AG04450 (cell line): ENCODE results near the gene WWOX. TPM values are rescaled to one million over a fixed set of nuclear protein-coding genes. Genes with fewer than 3 reads are reported as not detected.

ENCODE experiments used
- CTCF ChIA-PET: fragments of 300-600, 350-600 bp; formaldehyde crosslinking; extraction: SDS; loops from one replicate; lab custom pipeline; 2022; ENCODE audit warnings: antibody characterized with exemption, inconsistent platforms; lab: Charles Lee
- POLR2A ChIA-PET: fragments of 350-600 bp; formaldehyde crosslinking; extraction: SDS; loops from one replicate; lab custom pipeline; 2021; ENCODE audit warnings: antibody characterized with exemption, inconsistent platforms; lab: Yijun Ruan, JAX
- DNase-seq: peaks from one replicate; pipeline ENCODE4 v3.0.0-alpha.2; 2011; ENCODE audit warnings: low read depth, low spot score
- H3K27ac ChIP-seq: one replicate; pipeline ENCODE4 v1.5.1; 2012; ENCODE audit warnings: low read depth, low read length, control low read depth
- H3K27me3 ChIP-seq: one replicate; pipeline ENCODE4 v1.6.0; 2012; ENCODE audit warnings: low read length; ENCODE audit not compliant: control insufficient read depth, insufficient read depth
- H3K4me3 ChIP-seq: 2 replicates; pipeline ENCODE4 v1.5.1; 2011; ENCODE audit warnings: mild to moderate bottlenecking, low read depth, low read length, control low read depth
- H3K9me3 ChIP-seq: 2 replicates; pipeline ENCODE4 v1.5.1; 2012; ENCODE audit warnings: low read length; ENCODE audit not compliant: control insufficient read depth, insufficient read depth
- polyA plus RNA-seq: library from polyadenylated mRNA; depleted of rRNA; stranded (reverse); fragments of >200 nt; gene quantifications from 2 replicates; pipeline ENCODE4 v1.2.3, GENCODE V29; 2011
- TF ChIP-seq, protein P1 (sequence below): IDR thresholded peaks from 2 replicates; pipeline ENCODE4 v1.5.1; 2011; ENCODE audit warnings: low read depth, low read length, control low read depth, inconsistent platforms

The WWOX gene
- polyA plus RNA-seq, 1 experiment, result 2.1 TPM

DNA sequence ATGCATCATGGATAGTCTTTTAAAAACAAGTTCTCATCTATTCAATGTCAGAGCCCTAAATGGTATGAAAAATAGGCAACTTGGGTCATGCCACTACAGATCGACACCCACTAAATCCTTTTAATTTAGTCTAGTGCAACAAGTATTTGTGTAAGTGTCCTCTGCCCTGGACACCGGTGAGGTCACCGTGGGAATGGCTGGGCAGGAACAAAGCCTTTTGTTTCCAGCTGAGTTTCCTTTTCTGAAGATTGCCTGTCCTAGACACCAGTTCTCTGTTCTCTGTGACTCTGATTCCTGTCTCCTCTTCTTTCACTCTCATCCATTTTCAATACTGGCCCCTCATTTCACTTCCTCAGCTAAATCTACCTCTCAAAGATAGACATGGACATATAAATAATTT, 1054.6 kb downstream of the WWOX start:
- no peak overlapping the region for H3K27ac ChIP-seq
- no peaks in the 10 kb centered on the region for H3K27me3 ChIP-seq
- H3K4me3 ChIP-seq, result no peak overlapping the region
- TF ChIP-seq, protein P1, sequence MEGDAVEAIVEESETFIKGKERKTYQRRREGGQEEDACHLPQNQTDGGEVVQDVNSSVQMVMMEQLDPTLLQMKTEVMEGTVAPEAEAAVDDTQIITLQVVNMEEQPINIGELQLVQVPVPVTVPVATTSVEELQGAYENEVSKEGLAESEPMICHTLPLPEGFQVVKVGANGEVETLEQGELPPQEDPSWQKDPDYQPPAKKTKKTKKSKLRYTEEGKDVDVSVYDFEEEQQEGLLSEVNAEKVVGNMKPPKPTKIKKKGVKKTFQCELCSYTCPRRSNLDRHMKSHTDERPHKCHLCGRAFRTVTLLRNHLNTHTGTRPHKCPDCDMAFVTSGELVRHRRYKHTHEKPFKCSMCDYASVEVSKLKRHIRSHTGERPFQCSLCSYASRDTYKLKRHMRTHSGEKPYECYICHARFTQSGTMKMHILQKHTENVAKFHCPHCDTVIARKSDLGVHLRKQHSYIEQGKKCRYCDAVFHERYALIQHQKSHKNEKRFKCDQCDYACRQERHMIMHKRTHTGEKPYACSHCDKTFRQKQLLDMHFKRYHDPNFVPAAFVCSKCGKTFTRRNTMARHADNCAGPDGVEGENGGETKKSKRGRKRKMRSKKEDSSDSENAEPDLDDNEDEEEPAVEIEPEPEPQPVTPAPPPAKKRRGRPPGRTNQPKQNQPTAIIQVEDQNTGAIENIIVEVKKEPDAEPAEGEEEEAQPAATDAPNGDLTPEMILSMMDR, result no peak
- H3K9me3 ChIP-seq, result peaks cover 28% of the 10 kb centered on the region
- ChIA-PET POLR2A (no interaction called here), CTCF (no interaction called here)
- DNase-seq, result no peak

DNA sequence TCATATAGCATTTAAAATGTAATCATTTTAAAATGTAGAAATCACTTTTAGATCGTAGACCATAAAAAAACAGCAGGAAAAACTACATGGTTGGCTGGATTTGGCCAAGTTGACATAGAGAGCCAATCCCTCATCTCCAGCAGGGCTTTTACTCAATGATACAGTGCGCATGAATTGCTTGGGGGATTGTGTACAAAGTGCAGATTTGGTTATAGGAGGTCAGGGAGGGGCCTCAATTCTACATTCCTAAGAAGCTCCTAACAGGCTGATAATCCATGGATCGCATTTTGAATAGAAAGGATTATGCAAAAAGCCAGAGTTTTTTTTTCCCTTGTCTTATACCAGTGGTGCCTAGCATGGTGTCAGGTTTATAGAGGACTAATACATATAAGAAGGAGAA, 1056.0 kb downstream of the WWOX start:
- DNase-seq, result no peak
- Histone ChIP-seq H3K9me3 (peaks cover 37% of the 10 kb centered on the region), H3K27me3 (no peaks in the 10 kb centered on the region), H3K27ac (no peak overlapping the region), H3K4me3 (no peak overlapping the region)
- TF ChIP-seq, protein P1, result no peak
- CTCF ChIA-PET, result no interaction called here
- POLR2A ChIA-PET, result no interaction called here

DNA sequence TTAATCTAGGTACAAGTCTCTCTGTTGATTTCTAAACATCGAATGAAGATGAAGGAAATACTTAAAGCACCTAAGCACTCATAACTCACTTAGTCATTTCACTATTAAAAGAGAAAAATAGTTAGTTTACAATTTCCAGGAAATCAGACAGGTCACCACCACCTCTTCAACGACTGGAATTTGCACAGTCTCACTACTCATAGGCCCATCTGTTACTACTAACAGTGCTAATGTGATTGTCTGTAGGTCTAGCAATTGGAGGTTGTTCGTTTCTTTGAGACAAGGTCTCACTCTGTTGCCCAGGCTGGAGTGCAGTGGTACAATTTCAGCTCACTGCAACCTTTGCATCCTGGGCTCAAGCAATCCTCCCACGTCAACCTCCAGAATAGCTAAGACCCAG, 1056.5 kb downstream of the WWOX start:
- Histone ChIP-seq H3K4me3 (no peak overlapping the region), H3K27ac (no peak overlapping the region), H3K9me3 (peaks cover 37% of the 10 kb centered on the region), H3K27me3 (no peaks in the 10 kb centered on the region)
- ChIA-PET CTCF (no interaction called here), POLR2A (no interaction called here)
- no peak for DNase-seq
- TF ChIP-seq, protein P1, result no peak

DNA sequence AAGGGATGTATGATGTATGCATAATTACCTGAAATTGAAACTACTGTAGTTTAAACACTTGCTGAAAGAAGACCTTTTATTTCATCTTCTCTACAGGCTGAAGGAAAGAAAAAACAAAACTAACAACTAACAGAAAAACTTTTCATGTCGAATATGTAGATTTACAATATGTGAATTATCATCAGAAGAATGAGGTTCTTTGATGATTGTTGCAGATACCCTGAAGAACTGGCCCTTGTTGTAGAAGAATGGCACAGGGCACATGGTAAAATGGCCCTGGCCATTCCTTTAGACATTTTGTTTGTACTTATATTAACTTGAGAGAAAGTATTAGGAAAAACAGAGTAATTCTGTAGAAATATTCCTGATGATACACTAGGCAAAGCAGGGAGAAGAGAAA, 1057.3 kb downstream of the WWOX start:
- no peaks in the 10 kb centered on the region for H3K27me3 ChIP-seq
- no peak overlapping the region for H3K27ac ChIP-seq
- no peak overlapping the region for H3K4me3 ChIP-seq
- ChIA-PET CTCF (no interaction called here), POLR2A (no interaction called here)
- TF ChIP-seq, protein P1, result no peak
- H3K9me3 ChIP-seq, result peaks cover 35% of the 10 kb centered on the region
- no peak for DNase-seq

DNA sequence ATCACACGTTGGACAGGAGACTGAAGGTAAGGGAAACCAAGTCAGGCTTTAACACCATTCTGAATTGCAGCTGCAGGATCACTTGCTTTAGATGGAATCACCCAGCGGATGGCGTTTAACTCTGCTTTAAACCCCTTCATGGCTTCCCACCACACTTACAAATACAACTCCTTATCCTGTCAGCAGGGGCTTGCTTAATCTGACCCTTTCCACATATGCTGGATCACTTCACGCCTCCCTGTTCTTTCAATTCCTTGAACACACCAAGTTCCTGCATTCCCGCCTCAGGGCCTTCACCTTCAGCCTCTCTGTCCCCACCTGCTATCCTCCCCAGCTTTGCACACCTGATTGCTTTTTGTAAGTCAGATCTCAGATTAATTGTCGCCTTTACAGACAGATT, 1058.9 kb downstream of the WWOX start:
- no peak overlapping the region for H3K27ac ChIP-seq
- POLR2A ChIA-PET, result no interaction called here
- DNase-seq, result no peak
- no peaks in the 10 kb centered on the region for H3K27me3 ChIP-seq
- H3K4me3 ChIP-seq, result no peak overlapping the region
- TF ChIP-seq, protein P1, result no peak
- CTCF ChIA-PET, result no interaction called here
- H3K9me3 ChIP-seq, result peaks cover 26% of the 10 kb centered on the region
